Activated naive CD4-positive, alpha-beta T cell (primary cell): Measurements from ENCODE around the gene OXCT1.
"Not testable (repeated sequence)": the region's sequence is repeated elsewhere in the genome, so short reads cannot be mapped to it uniquely, and the experiment has no call there.

Experiments used
- DNase-seq, 4 experiments: peaks; one replicate each; lab custom pipeline; 2025; lab: John Stamatoyannopoulos, UW

The OXCT1 gene

DNA sequence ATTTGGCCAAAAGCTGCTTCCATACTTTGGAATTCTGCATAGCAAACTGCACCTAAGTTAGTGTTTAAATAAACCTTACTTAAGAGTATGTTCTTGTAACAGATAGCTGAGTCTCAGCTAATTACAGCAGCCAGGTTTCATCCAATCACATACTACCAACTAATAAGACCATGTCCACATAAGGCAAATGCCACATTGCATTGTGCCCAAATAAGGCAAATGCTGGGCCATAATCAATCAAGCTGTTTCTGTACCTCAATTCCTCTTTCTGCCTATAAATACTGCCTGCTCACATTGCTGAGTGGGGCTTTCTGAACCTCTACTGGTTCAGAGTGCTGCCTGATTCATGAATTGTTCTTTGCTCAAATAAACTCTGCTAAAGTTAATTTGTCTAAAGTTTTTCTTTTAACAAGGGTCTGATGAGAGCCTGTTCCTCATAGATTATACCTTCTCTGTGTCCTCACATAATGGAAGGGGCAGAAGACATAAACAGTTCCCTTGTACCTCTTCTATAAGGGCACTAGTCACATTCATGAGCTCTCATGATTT, 4.4 kb upstream of the OXCT1 start:
- no peak for DNase-seq

DNA sequence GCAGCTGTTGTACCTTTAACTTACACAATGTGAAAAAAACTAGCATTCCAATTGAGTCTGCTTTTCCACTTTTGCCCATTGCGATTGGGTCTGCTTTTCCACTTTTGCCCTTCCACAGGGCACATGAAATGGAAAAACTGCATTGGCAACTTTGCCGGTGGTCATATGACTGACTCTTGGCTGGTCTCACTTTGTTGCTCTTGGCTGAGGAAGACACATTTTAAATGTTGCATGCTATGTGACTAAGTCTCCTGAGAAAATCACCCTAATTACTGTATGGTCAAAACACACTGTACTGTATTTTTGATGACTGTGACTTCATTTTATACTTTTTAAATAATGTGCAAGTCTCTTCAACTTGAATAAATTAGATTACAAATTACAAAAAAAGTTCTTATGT, 1.6 kb upstream of the OXCT1 start:
- no peak for DNase-seq

DNA sequence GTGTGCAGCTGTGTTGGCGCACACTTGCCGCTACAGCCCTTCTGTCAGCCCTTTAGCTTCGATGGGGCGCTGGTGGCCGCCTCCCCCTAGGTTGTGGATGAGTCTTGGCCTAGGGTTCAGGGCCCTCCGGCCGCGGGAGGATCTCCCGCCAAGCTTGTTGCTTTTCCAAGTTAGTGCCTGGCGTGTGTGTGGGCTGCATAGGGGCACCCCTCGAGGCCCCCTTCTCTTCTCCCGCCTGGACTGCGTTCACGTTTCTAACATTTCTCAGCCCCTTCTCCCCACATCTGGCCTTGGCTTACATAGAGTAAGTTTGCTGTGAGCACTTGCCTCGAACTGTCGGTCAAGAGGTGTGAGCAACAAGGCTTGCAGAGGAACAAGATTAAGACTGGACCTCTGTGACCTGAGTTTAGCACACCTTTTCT, 413 bp upstream of the OXCT1 start:
- DNase-seq = no peak

DNA sequence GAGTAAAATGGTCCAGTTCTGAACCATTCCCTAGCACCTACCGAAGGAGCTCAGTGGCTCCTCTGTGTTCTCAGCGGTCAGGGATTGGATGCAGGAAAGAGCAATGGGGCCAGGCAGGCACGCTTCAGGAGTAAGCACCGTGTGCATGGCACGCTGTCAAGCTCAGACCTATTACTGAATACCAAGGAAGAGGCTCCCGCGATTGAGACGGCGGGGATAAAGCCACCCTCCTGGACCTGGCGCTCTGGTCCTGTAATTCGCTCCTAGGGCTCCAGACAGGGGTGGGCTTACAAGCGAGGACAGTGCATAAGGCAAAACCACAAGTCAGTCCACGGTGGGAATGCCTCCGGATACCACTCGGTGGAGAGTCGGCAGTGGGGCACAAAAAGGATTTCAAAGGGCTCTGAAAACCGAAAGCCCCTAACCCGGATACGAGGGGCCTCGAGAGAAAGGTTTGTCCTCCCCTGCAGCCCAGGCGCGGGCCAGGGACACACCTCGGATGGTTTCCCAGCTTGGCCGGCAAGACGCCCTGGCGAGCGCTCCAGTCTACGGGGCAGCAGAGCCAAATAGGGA, 988 bp downstream of the OXCT1 start:
- no peak for DNase-seq

DNA sequence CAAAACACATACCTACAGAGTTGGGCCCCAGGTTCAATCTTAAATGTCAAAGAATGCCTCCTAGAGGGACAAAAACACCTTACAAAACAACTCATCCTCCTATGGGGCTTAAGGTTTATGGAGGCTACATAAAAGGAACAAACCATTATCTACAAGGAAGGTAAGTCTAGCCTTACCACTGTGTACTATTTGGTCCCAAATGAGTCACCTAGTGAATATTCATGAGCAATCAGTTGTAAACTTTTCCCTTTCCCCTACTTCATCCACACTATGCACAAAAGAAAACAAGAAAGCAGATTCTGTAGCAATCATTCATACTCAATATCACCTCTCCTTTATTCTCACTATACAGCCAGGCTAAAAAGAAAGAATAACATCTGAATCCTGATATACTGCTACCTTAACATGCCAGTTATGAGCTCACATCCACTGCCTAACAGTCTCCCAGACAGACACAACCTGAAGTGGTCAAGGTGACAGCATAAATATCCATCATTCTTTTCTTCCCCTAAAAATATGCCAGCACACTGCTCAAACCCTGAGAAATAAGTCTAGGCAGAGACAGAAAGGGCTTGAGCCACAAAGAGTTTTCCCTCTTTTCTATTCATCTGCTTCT, 6.2 kb downstream of the OXCT1 start:
- no peak for DNase-seq

DNA sequence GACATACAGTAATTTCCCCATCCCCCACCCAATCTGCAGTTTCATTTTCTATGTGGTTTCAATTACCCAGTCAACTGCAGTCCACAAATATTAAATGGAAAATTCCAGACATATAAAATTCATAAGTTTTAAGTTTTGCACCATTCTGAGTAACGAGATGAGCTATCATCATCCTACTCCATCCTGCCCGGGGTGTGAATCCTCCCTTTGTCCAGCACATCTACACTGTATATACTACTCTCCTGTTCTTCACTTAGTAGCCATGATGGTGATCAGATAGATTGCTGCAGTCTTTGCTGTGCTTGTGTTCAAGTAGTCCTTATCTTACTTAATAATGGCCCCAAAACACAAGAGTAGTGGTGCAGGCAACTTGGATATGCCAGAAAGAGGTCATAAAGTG, 11.3 kb downstream of the OXCT1 start:
- no peak for DNase-seq

DNA sequence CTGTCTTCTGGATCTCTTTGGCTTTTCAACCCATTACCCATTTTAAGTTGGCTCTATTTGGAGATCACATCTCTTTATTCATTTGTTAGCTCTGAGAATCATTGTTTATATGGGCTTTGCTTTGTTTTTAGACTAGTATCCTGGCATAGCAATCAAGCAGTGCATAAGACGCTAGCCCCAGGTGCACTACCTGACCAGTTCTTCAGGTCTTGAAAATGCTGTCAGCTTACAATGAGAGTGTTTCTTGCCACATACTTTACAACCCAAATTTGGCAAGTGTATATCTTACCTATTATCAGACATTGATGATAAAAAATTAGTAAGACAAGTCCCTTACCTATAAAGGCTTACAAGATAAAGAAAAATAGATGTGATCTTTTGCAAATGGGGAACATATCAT, 12.2 kb downstream of the OXCT1 start:
- DNase-seq = no peak

DNA sequence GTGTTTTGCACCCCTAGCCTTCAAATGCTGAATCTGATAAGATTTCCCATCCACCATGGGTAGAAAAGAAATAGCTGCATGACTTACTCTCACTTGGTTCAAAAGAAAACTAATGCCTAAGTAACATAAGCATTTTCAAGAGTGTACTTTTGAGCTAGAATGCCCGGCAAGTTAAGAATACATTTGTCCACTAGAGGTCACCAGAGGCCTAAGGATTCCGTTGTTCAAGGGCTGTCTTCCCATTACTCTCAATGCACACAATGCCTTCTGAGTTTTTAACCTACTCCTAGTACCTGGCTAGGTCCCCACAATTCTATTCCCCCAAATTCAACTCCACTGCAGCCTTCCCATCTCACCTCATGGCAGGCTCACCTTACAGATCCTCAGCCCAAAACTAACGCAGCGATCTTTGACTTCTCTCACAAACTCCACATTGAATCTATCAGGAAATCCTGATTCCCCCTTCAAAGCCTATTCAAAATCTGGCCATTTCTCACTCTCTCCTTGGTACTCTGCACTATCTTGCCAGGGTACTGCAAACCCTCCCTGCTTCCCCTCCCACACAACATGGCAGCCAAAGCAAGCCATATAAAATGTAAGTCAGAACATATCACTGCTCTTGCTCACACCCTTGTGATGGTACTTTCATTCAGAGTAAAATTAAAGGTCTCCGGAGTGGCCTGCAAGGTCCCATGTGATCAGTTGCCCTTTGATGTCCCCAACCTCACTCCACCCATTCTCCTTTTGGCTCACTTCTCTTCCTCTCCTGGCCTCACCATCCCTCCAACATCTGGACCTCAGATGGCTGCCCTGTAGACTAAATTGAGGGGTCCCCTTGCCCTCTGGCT, 13.4 kb downstream of the OXCT1 start:
- peak in 1 of 4 experiments; percentile 2 for DNase-seq

DNA sequence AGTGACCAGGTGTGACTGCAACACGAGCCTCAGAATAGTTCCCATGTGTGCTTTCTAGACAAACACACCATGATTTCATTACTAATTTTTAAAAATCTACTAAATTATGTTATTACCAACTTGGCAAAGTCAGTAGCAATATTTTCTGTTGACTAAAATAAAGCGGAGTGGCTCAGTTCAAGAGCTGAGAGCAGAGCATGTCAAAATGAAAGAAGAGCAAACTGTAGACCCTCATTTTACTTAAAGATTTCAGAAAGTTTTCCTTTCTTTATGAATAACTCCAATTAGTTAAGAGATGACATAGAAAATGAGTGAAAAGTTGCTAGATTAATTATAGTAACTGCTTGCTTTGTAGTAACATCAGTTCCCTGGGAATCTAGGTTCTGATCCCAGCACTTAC, 17.9 kb downstream of the OXCT1 start:
- no peak for DNase-seq

DNA sequence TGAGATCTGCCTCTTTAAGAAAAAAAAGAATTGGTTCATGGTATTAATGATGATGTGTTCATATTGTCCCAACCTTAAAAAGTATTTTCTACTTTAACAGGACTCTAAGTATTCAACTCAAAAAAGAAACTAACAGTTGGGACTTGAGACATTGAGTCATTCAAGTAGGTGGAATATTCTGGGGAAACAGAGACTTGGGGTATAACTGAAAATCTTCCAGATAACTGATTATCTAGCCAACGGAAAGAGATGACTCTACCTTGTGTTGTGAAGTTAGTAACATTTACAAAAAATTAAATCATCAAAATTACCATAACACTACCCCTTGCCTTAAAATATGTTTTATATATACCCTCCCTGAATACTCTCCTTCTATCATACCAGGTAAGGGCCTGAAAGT, 19.1 kb downstream of the OXCT1 start:
- no peak for DNase-seq

DNA sequence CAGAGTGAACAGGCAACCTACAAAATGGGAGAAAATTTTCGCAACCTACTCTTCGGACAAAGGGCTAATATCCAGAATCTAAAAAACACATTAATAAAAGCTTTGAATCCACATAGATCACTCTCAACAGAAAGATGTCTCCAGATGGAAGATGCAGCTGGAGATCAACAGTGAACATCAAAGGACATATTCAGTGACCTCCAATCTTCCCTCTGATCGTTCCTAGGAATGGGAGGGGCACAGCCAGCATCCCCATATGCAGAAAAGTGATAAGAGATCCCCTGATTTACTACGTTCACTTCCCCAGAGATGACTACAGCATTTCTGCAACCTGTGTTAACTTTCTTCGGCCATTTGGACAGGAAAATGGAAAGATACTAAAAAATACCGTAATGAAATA, 21.2 kb downstream of the OXCT1 start:
- no peak for DNase-seq

DNA sequence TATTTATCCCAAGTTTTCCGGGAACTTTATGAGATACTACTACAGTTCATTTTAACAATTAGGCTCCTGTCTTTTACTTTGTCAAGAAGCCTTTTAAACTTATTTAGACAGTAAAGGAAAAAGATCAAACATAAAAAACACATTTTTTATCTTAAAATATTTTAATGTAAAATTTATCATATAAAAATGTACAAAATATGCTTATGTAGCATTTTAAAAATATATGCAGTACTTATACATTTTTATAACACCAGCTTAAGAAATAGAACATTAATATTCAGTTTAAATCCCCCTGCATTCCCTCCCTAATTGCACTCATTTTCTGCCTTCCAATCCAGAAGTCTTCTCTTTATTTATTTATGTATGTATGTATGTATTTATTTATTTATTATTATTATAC, 24.5 kb downstream of the OXCT1 start:
- DNase-seq = not testable (repeated sequence)

DNA sequence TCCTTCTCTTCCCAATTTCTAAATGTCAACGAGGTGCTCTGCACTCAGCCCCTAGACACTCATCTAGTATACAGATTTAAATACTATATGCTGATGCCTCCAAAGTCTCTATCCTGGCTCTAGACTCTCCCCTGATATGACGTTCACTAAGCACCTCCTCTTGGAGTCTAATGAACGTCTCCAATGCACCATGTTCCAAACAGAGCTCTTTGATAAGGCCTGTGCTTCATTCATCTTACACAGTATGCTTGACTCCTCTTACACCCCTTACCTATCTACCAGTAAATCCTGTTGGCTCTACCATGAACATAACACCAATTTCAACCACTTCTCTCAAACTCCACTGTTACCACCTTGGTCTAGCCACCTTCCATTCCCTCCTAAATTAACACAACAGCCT, 25.7 kb downstream of the OXCT1 start:
- DNase-seq = no peak

DNA sequence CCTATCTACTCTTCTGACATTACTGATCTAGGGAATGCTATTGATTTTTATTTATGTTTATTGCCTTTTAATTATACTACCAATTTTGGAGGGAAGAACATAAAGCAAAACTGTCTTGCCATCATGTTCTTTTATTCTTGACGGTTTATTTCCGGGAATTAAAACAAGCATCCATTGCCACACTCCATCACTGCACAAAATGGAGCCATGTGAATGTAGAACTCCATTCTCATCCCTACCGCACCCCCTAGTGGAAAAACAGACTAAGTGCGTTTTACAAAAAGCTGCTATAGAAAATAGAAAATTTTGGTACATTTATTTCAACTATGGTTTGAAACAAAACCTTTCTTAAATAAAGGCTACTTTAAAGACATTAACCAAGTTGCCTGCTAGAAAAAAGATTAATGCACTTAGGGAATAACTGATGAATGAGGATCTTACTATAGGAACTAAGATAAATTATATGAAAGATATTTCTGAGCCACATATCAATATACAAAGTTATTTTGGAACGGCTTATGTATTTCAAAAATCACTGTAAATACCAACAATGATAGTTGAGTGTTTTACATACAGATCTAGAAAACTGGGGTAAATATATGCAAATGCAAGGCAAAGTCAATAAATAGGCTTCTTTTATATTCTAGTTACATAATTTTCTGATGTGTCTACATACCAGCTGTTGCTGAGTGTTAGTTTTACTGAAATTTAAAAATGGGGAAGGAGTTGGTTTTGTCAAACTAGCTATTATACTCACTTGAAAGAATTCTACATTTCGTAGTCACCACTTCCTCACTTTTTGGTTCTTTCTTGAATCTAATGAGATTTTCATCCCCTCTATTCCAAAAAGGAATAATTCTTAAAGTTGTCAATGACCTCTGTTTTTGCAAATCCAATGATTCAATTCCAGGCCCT, 26.5 kb downstream of the OXCT1 start:
- DNase-seq = no peak

DNA sequence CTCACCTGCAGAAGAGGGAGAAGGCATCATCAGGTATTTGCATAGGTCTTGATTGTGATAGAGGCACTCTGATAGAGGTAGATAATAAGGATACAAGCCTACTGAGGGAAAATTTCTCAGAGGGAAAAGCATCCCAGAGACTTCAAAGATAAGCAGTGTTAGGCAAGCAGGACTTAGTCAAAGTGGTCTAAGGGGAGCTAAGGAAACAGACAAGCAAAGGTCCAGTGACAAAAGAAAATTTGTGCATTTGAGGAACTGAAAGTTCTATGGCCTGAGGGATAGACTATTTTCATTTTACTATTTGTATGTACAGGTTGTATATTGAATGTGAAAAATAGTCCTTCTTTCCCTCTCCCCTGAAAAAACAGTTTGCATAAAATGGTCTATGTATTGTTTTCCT, 27.4 kb downstream of the OXCT1 start:
- no peak for DNase-seq

DNA sequence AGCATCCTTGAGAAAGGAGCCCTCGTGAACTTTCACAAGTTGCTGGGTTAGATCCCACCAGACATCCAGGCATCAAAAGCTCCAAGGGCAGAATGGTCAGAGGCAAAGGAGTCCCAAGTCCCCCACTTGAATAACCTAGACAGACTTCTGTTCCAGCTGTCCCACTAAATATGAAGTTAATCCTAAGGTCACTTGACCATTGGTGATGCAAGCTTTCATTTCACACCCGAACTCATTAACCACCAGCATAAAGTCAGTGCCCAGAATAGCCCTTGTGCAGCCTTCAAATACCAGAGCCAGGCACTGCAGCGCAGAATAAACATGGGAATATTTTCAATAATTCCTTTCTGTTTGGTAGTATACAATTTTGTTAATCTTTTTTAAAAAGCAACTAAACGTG, 28.9 kb downstream of the OXCT1 start:
- DNase-seq = no peak

DNA sequence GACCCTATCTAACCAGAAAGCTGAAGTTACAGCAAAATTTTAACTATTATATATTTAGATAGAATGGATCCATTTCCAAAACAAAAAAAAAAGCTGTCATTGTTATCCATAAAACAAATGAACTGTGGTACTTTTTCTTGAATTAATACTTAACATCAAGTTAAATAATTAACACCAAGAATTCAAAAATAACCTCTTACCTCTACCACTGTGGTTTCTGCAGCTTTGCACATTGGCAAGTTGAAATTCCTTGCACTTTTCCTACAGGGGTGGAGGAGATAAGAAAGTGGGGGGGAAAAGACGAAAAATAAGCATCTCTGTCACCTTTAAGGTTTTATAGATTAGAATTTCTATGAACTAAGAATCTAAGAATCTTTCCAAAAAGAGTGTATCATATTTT, 30.0 kb downstream of the OXCT1 start:
- no peak for DNase-seq

DNA sequence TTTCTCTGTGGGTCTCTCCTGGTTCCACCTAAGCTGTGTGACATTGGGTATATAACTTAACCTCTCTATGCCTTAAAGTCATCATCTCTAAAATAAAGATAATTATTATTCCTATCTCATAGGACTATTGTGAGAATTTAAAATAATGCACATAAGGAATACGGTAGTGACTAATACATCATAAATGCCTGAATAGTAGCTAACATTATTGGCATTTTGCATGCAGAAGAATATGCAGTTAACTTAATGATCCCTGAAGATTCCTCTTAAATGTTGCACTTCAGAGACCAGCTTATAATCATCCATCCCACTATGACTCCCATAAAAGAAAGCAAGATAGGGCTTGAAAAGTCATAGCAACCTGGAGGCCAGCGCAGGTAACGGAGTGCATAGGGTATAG, 32.4 kb downstream of the OXCT1 start:
- no peak for DNase-seq

DNA sequence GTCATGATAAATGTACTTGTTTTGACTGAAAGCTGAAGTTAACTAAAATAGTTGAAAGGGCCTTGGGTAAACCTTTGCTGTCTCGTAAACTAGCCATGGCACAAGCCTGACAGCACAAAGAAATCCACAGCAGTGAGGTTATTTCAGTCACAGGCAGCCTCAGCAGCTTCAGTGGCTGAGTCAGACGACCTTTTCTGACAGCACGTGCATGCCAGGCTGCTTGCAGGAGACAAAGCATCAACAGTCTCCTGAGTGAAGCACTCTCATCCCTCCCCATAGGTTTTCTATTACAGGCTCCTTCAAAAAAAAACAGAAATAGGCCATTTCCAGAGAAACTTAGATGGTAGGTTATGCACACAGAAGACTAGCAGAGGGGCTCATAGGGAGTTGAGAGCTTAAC, 34.6 kb downstream of the OXCT1 start:
- DNase-seq = no peak

DNA sequence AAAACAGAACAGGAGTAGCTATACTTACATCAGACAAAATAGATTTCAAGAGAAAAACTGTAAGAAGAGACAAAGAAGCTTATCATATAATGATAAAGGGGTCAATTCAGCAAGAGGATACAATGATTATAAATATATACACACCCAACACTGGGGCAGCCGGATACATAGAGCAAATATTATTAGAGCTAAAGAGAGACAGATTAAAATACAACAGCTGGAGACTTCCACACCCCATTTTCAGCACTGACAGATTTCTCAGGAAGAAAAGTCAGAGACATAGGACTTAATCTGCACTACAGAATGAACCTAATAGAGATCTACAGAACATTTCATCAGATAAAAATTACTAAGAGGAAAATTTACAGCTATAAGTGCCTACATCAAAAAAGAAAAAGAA, 35.7 kb downstream of the OXCT1 start:
- DNase-seq = no peak

DNA sequence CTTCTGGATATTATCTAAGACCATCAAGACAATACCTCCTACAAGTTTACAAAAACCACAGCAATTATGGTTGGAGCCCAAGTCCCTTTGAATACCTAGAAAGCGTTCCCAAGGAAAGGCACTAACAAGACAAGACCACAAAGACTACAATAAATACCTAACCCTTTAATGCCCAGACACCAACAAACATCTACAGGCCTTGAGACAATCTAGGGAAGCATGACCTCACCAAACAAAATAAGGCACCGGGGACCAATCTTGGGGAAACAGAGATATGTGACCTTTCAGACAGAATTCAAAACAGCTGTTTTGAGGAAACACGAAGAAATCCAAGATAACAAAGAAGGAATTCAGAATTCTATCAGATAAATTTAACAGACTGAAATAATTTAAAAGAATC, 37.8 kb downstream of the OXCT1 start:
- no peak for DNase-seq

DNA sequence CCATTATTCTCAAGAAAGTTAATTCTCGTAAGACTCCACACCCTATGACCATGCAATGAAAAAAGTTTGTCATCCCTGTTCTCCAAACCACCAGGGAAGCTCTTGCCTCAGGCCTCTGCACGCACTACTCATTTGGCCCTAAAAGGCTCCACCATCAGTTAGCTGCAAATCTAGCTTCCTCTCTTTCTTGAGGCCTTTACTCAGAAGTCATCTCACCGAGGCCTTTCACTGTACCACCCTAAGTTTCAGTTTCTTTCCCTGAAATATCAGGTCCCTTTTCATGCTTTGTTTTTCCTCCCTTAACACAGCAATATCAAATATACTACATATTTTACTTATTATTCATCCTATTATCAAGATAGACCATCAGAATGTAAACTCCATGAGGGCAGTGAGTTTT, 39.1 kb downstream of the OXCT1 start:
- no peak for DNase-seq
